ENCODE data around the gene TMEM86B.
A peak's percentile ranks its signal among the peaks of the same experiment; 100 is the strongest.
"Not testable (repeated sequence)": the region's sequence is repeated elsewhere in the genome, so short reads cannot be mapped to it uniquely, and the experiment has no call there.

Gene TMEM86B

GRCh38 chr19:55220525-55220924 lies 8.0 kb downstream of the TMEM86B start:
- no peak for DNase-seq (ENCODE audit: low read depth)

- peak; percentile 16 for DNase-seq (ENCODE audit: low read depth)
These were observed 11.9 kb downstream of the TMEM86B start for GRCh38 chr19:55216461-55217198.

- DNase-seq (ENCODE audit: low read depth) = no peak
These were observed 15.0 kb downstream of the TMEM86B start for GRCh38 chr19:55213547-55213946.

GRCh38 chr19:55212447-55212846 lies 16.1 kb downstream of the TMEM86B start:
- DNase-seq (ENCODE audit: low read depth) = no peak

GRCh38 chr19:55209693-55210472 lies 18.7 kb downstream of the TMEM86B start:
- DNase-seq (ENCODE audit: low read depth) = no peak

- no peak for DNase-seq (ENCODE audit: low read depth)
These were observed 19.5 kb downstream of the TMEM86B start, which contains the start of gene PTPRH for GRCh38 chr19:55208880-55209692. Gene PTPRH, minus strand, starts transcription at chr19:55209501. Its CDS starts 68 bp downstream, at chr19:55209433.

- DNase-seq (ENCODE audit: low read depth) = no peak
These were observed 21.7 kb downstream of the TMEM86B start for GRCh38 chr19:55206664-55207500.

GRCh38 chr19:55202199-55202598 lies 26.4 kb downstream of the TMEM86B start:
- DNase-seq (ENCODE audit: low read depth) = not testable (repeated sequence)

- no peak for DNase-seq (ENCODE audit: low read depth)
These were observed 28.9 kb downstream of the TMEM86B start for GRCh38 chr19:55199620-55200204.

GRCh38 chr19:55198651-55199050 lies 29.9 kb downstream of the TMEM86B start:
- DNase-seq (ENCODE audit: low read depth) = no peak

- no peak for DNase-seq (ENCODE audit: low read depth)
These were observed 31.0 kb downstream of the TMEM86B start for GRCh38 chr19:55197528-55197927.

GRCh38 chr19:55196803-55197202 lies 31.8 kb downstream of the TMEM86B start:
- DNase-seq (ENCODE audit: low read depth) = no peak

GRCh38 chr19:55193481-55193880 lies 35.1 kb downstream of the TMEM86B start:
- DNase-seq (ENCODE audit: low read depth) = no peak

- DNase-seq (ENCODE audit: low read depth) = no peak
These were observed 39.1 kb downstream of the TMEM86B start for GRCh38 chr19:55189403-55189835.

GRCh38 chr19:55188625-55189024 lies 39.9 kb downstream of the TMEM86B start:
- no peak for DNase-seq (ENCODE audit: low read depth)

- DNase-seq (ENCODE audit: low read depth) = no peak
These were observed 42.5 kb downstream of the TMEM86B start for GRCh38 chr19:55186080-55186479.

- DNase-seq (ENCODE audit: low read depth) = no peak
These were observed 46.8 kb downstream of the TMEM86B start for GRCh38 chr19:55181740-55182139.

GRCh38 chr19:55179606-55180484 lies 48.7 kb downstream of the TMEM86B start, which contains the start of gene SYT5:
Gene SYT5, minus strand, starts transcription at chr19:55180289. Its CDS starts 1,248 bp downstream, at chr19:55179041.
- DNase-seq (ENCODE audit: low read depth) = peak; percentile 33

- DNase-seq (ENCODE audit: low read depth) = peak; percentile 83
These were observed 49.6 kb downstream of the TMEM86B start for GRCh38 chr19:55178781-55179599.
